H9 (cell line): ENCODE measurements around the gene TCTA. TPM values are rescaled to one million over a fixed set of nuclear protein-coding genes. Genes with fewer than 3 reads are reported as not detected.
A peak's percentile ranks its signal among the peaks of the same experiment; 100 is the strongest.

Source experiments
- DNase-seq: peaks from one replicate; pipeline ENCODE4 v3.0.0-alpha.2; 2017
- H2AFZ ChIP-seq: one replicate; pipeline ENCODE4 v1.6.1; 2013; ENCODE audit warnings: mild to moderate bottlenecking, low read length, control low read depth, moderate library complexity
- H2AK5ac ChIP-seq: 2 replicates; pipeline ENCODE4 v1.6.1; 2013; ENCODE audit warnings: low read length, control low read depth, mixed read lengths; ENCODE audit not compliant: insufficient read length
- H2BK120ac ChIP-seq: one replicate; pipeline ENCODE4 v1.6.1; 2013; ENCODE audit warnings: low read depth, mild to moderate bottlenecking, low read length, control low read depth, inconsistent platforms; ENCODE audit not compliant: poor library complexity, severe bottlenecking
- H2BK12ac ChIP-seq: 2 replicates; pipeline ENCODE4 v1.6.1; 2013; ENCODE audit warnings: low read length, control low read depth, mixed read lengths, low read depth; ENCODE audit not compliant: insufficient read length
- H2BK15ac ChIP-seq: 2 replicates; pipeline ENCODE4 v1.6.1; 2013; ENCODE audit warnings: low read depth, low read length, control low read depth
- H2BK20ac ChIP-seq: one replicate; pipeline ENCODE4 v1.6.1; 2013; ENCODE audit warnings: low read depth, mild to moderate bottlenecking, low read length, control low read depth, inconsistent platforms; ENCODE audit not compliant: poor library complexity, severe bottlenecking
- H2BK5ac ChIP-seq: 2 replicates; pipeline ENCODE4 v1.6.1; 2013; ENCODE audit warnings: low read length, control low read depth, mixed read lengths; ENCODE audit not compliant: insufficient read length
- H3K14ac ChIP-seq: 2 replicates; pipeline ENCODE4 v1.6.1; 2013; ENCODE audit warnings: low read length, control low read depth; ENCODE audit not compliant: insufficient read depth
- H3K18ac ChIP-seq: 2 replicates; pipeline ENCODE4 v1.6.1; 2013; ENCODE audit warnings: low read depth, mild to moderate bottlenecking, mixed read lengths, low read length, control low read depth; ENCODE audit not compliant: insufficient read length
- H3K23ac ChIP-seq: 2 replicates; pipeline ENCODE4 v1.6.1; 2013; ENCODE audit warnings: low read length, control low read depth, mixed read lengths, low read depth; ENCODE audit not compliant: insufficient read length
- H3K23me2 ChIP-seq: 2 replicates; pipeline ENCODE4 v1.6.1; 2013; ENCODE audit warnings: low read depth, mild to moderate bottlenecking, mixed read lengths, low read length, control low read depth; ENCODE audit not compliant: insufficient read length, poor library complexity, severe bottlenecking
- H3K27ac ChIP-seq: 2 replicates; pipeline ENCODE4 v1.5.1; 2013; ENCODE audit warnings: low read length, control low read depth, mixed read lengths, low read depth; ENCODE audit not compliant: insufficient read length
- H3K27me3 ChIP-seq: 2 replicates; pipeline ENCODE4 v1.6.1; 2013; ENCODE audit warnings: low read length, control low read depth, inconsistent platforms; ENCODE audit not compliant: insufficient read depth
- H3K4ac ChIP-seq: 2 replicates; pipeline ENCODE4 v1.6.1; 2013; ENCODE audit warnings: low read depth, mild to moderate bottlenecking, control low read depth, inconsistent platforms, low read length, moderate library complexity
- H3K4me1 ChIP-seq: 2 replicates; pipeline ENCODE4 v1.6.1; 2013; ENCODE audit warnings: low read length, control low read depth, inconsistent platforms; ENCODE audit not compliant: insufficient read depth
- H3K4me2 ChIP-seq: 2 replicates; pipeline ENCODE4 v1.6.1; 2013; ENCODE audit warnings: low read length, control low read depth, mixed read lengths; ENCODE audit not compliant: insufficient read length, insufficient read depth
- H3K56ac ChIP-seq: 2 replicates; pipeline ENCODE4 v1.6.1; 2013; ENCODE audit warnings: low read depth, mild to moderate bottlenecking, mixed read lengths, low read length, control low read depth; ENCODE audit not compliant: insufficient read length
- H3K79me1 ChIP-seq: 2 replicates; pipeline ENCODE4 v1.6.1; 2013; ENCODE audit warnings: low read depth, mild to moderate bottlenecking, moderate library complexity, low read length, control low read depth, inconsistent platforms; ENCODE audit not compliant: insufficient read depth, poor library complexity, severe bottlenecking
- H3K79me2 ChIP-seq: 2 replicates; pipeline ENCODE4 v1.6.1; 2013; ENCODE audit warnings: low read length, control low read depth, inconsistent platforms; ENCODE audit not compliant: insufficient read depth
- H3K9ac ChIP-seq: 2 replicates; pipeline ENCODE4 v1.6.1; 2013; ENCODE audit warnings: low read length, control low read depth, mixed read lengths; ENCODE audit not compliant: insufficient read length; ENCODE audit errors: extremely low read depth
- H3K9me3 ChIP-seq: one replicate; pipeline ENCODE4 v1.6.1; 2013; ENCODE audit warnings: low read depth, low read length, inconsistent platforms; ENCODE audit not compliant: control insufficient read depth
- H3T11ph ChIP-seq: one replicate; pipeline ENCODE4 v1.6.1; 2013; ENCODE audit warnings: mild to moderate bottlenecking, low read length, control low read depth, inconsistent platforms
- H4K20me1 ChIP-seq: one replicate; pipeline ENCODE4 v1.6.1; 2013; ENCODE audit not compliant: control insufficient read depth, insufficient read length, insufficient read depth
- H4K5ac ChIP-seq: 2 replicates; pipeline ENCODE4 v1.6.1; 2013; ENCODE audit warnings: low read depth, mild to moderate bottlenecking, mixed read lengths, low read length, control low read depth; ENCODE audit not compliant: insufficient read length
- H4K8ac ChIP-seq: replicated peaks from 2 replicates; pipeline ENCODE4 v1.6.1; 2013; ENCODE audit warnings: low read length, control low read depth, mixed read lengths, low read depth; ENCODE audit not compliant: insufficient read length
- H4K91ac ChIP-seq: 2 replicates; pipeline ENCODE4 v1.6.1; 2013; ENCODE audit warnings: low read depth, mild to moderate bottlenecking, moderate library complexity, mixed read lengths, low read length, control low read depth; ENCODE audit not compliant: insufficient read length
- H3K27ac Mint-ChIP-seq, 3 experiments: 2 replicates in 2 of 3; 3 replicates in 1 of 3; pipeline ENCODE4 v1.8.0; 2020 to 2021; ENCODE audit warnings: mixed read lengths in 3 of 3, mild to moderate bottlenecking in 1 of 3, moderate library complexity in 1 of 3
- H3K27me3 Mint-ChIP-seq: 2 replicates; pipeline ENCODE4 v1.8.0; 2021; ENCODE audit warnings: low read depth, mild to moderate bottlenecking, moderate library complexity, mixed read lengths
- H3K36me3 Mint-ChIP-seq, 3 experiments: 2 replicates in 2 of 3; 3 replicates in 1 of 3; pipeline ENCODE4 v1.8.0; 2020 to 2021; ENCODE audit warnings: low read depth in 3 of 3, mixed read lengths in 3 of 3; ENCODE audit not compliant: insufficient read depth in 1 of 3
- H3K4me1 Mint-ChIP-seq, 2 experiments: 2 replicates each; pipeline ENCODE4 v1.8.0; 2020; ENCODE audit warnings: mixed read lengths in 2 of 2
- H3K4me3 Mint-ChIP-seq, 2 experiments: 2 replicates in 1 of 2; 3 replicates in 1 of 2; pipeline ENCODE4 v1.8.0; 2020 to 2021; ENCODE audit warnings: mild to moderate bottlenecking in 2 of 2, mixed read lengths in 2 of 2, moderate library complexity in 1 of 2
- H3K9me3 Mint-ChIP-seq, 2 experiments: 2 replicates in 1 of 2; 3 replicates in 1 of 2; pipeline ENCODE4 v1.8.0; 2020; ENCODE audit warnings: mild to moderate bottlenecking in 2 of 2, mixed read lengths in 2 of 2, moderate library complexity in 1 of 2
- CTCF ChIP-seq: fragments of 200-600 bp; sonication (generic); conservative IDR thresholded peaks from 3 replicates; pipeline ENCODE4 v1.8.0; 2021; ENCODE audit warnings: antibody characterized with exemption, mild to moderate bottlenecking
- WGBS: extraction: QIAGEN DNeasy Blood & Tissue Kit; methylation state at CpG from one replicate; pipeline ENCODE4 v1.1.7; 2013; ENCODE audit warnings: missing lambda C conversion rate, low lambda C conversion rate, mixed read lengths; ENCODE audit not compliant: insufficient read length; ENCODE audit errors: extremely low coverage; 5-methylcytosine and 5-hydroxymethylcytosine counted together
- total RNA-seq: library from RNA; stranded (reverse); gene quantifications from 2 replicates; pipeline ENCODE4 v1.2.1, GENCODE V29; 2021

TCTA gene
- total RNA-seq, 1 experiment from 2014 or later: 11.2 TPM

DNA sequence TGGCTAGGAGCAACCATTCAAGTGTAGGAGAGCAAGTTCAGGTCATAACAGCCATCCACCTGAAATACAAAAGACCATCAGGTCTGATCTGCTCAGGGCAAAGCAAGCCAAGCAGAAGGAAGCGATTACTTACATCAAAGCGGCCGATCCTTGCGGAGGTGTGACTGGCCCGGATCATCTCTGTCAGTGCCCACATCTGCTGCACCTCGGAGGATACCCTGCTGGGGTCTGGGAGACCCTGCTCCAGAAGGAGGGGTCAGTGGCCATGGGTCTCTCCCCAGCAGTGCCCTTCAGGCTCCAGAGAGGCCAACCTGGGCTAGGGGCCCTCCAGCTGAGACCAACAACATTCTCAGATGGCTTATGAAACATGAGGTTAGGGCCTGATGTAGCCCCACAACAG is 12.6 kb downstream of the TCTA start:
- Histone ChIP-seq H4K8ac (no peak overlapping the region), H3K56ac (no peak overlapping the region), H2BK20ac (no peak overlapping the region), H3K27me3 (no peaks in the 10 kb centered on the region), H3K27ac (no peak overlapping the region), H2AFZ (no peak overlapping the region), H2BK5ac (no peak overlapping the region), H3K79me2 (no peaks in the 10 kb centered on the region), H4K91ac (no peak overlapping the region), H2BK12ac (no peak overlapping the region), H3K4me2 (no peak overlapping the region), H3K4me1 (no peaks in the 10 kb centered on the region; the same call in 1 of the 2 replicates), H2BK15ac (no peak overlapping the region), H4K20me1 (no peaks in the 10 kb centered on the region), H3K9me3 (no peaks in the 10 kb centered on the region), H3K23me2 (peaks cover 9% of the 10 kb centered on the region), H3K23ac (no peak overlapping the region), H3K14ac (no peak overlapping the region), H3T11ph (no peak overlapping the region), H3K79me1 (no peaks in the 10 kb centered on the region), H3K4ac (no peak overlapping the region), H4K5ac (no peak overlapping the region), H3K9ac (no peak overlapping the region), H2AK5ac (no peak overlapping the region), H2BK120ac (no peak overlapping the region), H3K18ac (no peak overlapping the region)
- Mint-ChIP-seq H3K4me1 (peaks cover 17 to 18% of the 10 kb centered on the region in 2 experiments), H3K36me3 (peaks cover 4 to 18% (median 11%) of the 10 kb centered on the region in 3 experiments; a peak in 6 of 7 replicates), H3K27ac (no peak overlapping the region), H3K4me3 (0 out of 5 replicates have a peak overlapping the region, but pooled peaks of 1 of the 2 experiments have one; percentile 13), H3K27me3 (no peaks in the 10 kb centered on the region), H3K9me3 (no peaks in the 10 kb centered on the region)
- WGBS: no CpG with 5 or more reads among the region's 6 CpGs
- no peak for DNase-seq
- no peak for TF ChIP-seq CTCF
